ENCODE measurements around the gene PDCD4. TPM values are rescaled to one million over a fixed set of nuclear protein-coding genes. Genes with fewer than 3 reads are reported as not detected.

Gene PDCD4
- total and polyA plus RNA-seq, 3 donors from 2014 or later: 64.0 to 124 (median 71.1) TPM

- 63 to 66% methylated on average over 4 of the region's 4 CpGs for WGBS, 2 donors
- Histone ChIP-seq H3K4me3 (no peak overlapping the region), H3K27ac (no peak overlapping the region), H3K36me3 (ENCODE audit: low read depth, missing control alignments) (no peaks in the 10 kb centered on the region), H3K4me1 (peaks cover 21% of the 10 kb centered on the region), H3K27me3 (no peaks in the 10 kb centered on the region), H3K9me3 (no peaks in the 10 kb centered on the region)
- intact Hi-C loops (cut with DNase I; ENCODE audit: low total_unique reads): no loop called here
- no peak for TF ChIP-seq POLR2A (IDR thresholded peaks at IDR 0.05)
- TF ChIP-seq CTCF (IDR thresholded peaks at IDR 0.05): no peak
- peak; percentile 10 for DNase-seq
These were observed 18.8 kb upstream of the PDCD4 start for GRCh38 chr10:110852947-110853346.

- no peak for DNase-seq
- H3K27ac ChIP-seq: no peak overlapping the region
- no peak overlapping the region for H3K4me3 ChIP-seq
- no peak for TF ChIP-seq CTCF (IDR thresholded peaks at IDR 0.05)
- no peak for TF ChIP-seq POLR2A (IDR thresholded peaks at IDR 0.05)
- no peaks in the 10 kb centered on the region for H3K27me3 ChIP-seq
- H3K4me1 ChIP-seq: peaks cover 25% of the 10 kb centered on the region
- no peaks in the 10 kb centered on the region for H3K9me3 ChIP-seq
- intact Hi-C loops (cut with DNase I; ENCODE audit: low total_unique reads): no loop called here
- no peaks in the 10 kb centered on the region for H3K36me3 ChIP-seq (ENCODE audit: low read depth, missing control alignments)
These were observed 17.7 kb upstream of the PDCD4 start for GRCh38 chr10:110853921-110854605.

GRCh38 chr10:110857265-110858171 lies 14.2 kb upstream of the PDCD4 start:
- Histone ChIP-seq H3K36me3 (ENCODE audit: low read depth, missing control alignments) (no peaks in the 10 kb centered on the region), H3K4me3 (no peak overlapping the region), H3K27me3 (no peaks in the 10 kb centered on the region), H3K27ac (no peak overlapping the region), H3K4me1 (peaks cover 38% of the 10 kb centered on the region), H3K9me3 (no peaks in the 10 kb centered on the region)
- no peak for TF ChIP-seq POLR2A (IDR thresholded peaks at IDR 0.05)
- intact Hi-C loops (cut with DNase I; ENCODE audit: low total_unique reads): no loop called here
- 39 to 49% methylated on average over 12 of the region's 12 CpGs for WGBS, 2 donors
- DNase-seq: no peak

- 41 to 61% methylated on average over 1 of the region's 1 CpG for WGBS, 2 donors
- H3K27ac ChIP-seq: no peak overlapping the region
- no peak for DNase-seq
These were observed 13.3 kb upstream of the PDCD4 start for GRCh38 chr10:110858297-110858934.

More at GRCh38 chr10:110858297-110858934, 13.3 kb upstream of the PDCD4 start:
- Histone ChIP-seq H3K9me3 (no peaks in the 10 kb centered on the region), H3K27me3 (no peaks in the 10 kb centered on the region), H3K4me3 (no peak overlapping the region), H3K36me3 (ENCODE audit: low read depth, missing control alignments) (no peaks in the 10 kb centered on the region), H3K4me1 (peaks cover 31% of the 10 kb centered on the region)
- intact Hi-C loops (cut with DNase I; ENCODE audit: low total_unique reads): no loop called here
- TF ChIP-seq CTCF (IDR thresholded peaks at IDR 0.05) (no peak), POLR2A (IDR thresholded peaks at IDR 0.05) (no peak)
